Measurements from ENCODE around the gene UCK2. TPM values are rescaled to one million over a fixed set of nuclear protein-coding genes. Genes with fewer than 3 reads are reported as not detected.

The UCK2 gene
- total RNA-seq, 1 experiment from 2014 or later, result 91.2 TPM

- Histone ChIP-seq H3K4me3 (ENCODE audit: low read depth in 2 of 2, low read length in 2 of 2) (no peak overlapping the region), H3K9me3 (ENCODE audit: control insufficient read depth, insufficient read depth, low read depth, low read length) (no peaks in the 10 kb centered on the region), H3K36me3 (ENCODE audit: control insufficient read depth, insufficient read depth, low read length) (peaks cover 10% of the 10 kb centered on the region), H3K27me3 (ENCODE audit: control insufficient read depth, insufficient read depth, low read length) (no peaks in the 10 kb centered on the region), H3K4me1 (ENCODE audit: control insufficient read depth, insufficient read depth, low read length) (no peaks in the 10 kb centered on the region), H3K27ac (ENCODE audit: low read length) (no peak overlapping the region)
- TF ChIP-seq CTCF (IDR thresholded peaks at IDR 0.05) (no peak), TCF7L2 (IDR thresholded peaks at IDR 0.05; ENCODE audit: low read depth, low read length) (no peak), SIN3A (IDR thresholded peaks at IDR 0.05; ENCODE audit: borderline replicate concordance, insufficient read depth, low read depth, low read length) (no peak), POLR2AphosphoS5 (IDR thresholded peaks at IDR 0.05; ENCODE audit: low read depth, low read length) (no peak)
- TF ChIP-seq, protein P1, sequence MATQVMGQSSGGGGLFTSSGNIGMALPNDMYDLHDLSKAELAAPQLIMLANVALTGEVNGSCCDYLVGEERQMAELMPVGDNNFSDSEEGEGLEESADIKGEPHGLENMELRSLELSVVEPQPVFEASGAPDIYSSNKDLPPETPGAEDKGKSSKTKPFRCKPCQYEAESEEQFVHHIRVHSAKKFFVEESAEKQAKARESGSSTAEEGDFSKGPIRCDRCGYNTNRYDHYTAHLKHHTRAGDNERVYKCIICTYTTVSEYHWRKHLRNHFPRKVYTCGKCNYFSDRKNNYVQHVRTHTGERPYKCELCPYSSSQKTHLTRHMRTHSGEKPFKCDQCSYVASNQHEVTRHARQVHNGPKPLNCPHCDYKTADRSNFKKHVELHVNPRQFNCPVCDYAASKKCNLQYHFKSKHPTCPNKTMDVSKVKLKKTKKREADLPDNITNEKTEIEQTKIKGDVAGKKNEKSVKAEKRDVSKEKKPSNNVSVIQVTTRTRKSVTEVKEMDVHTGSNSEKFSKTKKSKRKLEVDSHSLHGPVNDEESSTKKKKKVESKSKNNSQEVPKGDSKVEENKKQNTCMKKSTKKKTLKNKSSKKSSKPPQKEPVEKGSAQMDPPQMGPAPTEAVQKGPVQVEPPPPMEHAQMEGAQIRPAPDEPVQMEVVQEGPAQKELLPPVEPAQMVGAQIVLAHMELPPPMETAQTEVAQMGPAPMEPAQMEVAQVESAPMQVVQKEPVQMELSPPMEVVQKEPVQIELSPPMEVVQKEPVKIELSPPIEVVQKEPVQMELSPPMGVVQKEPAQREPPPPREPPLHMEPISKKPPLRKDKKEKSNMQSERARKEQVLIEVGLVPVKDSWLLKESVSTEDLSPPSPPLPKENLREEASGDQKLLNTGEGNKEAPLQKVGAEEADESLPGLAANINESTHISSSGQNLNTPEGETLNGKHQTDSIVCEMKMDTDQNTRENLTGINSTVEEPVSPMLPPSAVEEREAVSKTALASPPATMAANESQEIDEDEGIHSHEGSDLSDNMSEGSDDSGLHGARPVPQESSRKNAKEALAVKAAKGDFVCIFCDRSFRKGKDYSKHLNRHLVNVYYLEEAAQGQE (IDR thresholded peaks at IDR 0.05; ENCODE audit: insufficient read depth in 1 of 2, low read depth in 2 of 2, low read length in 1 of 2), result no peak
- no peak for DNase-seq (ENCODE audit: low read depth, low spot score)
- BruUV-seq (replicated peaks), result no TSS peak
- ChIA-PET CTCF (no interaction called here), POLR2A (no interaction called here)
- ATAC-seq, result no peak
- intact Hi-C loops (cut with micrococcal nuclease; ENCODE audit: unreplicated experiment), result no loop called here
- in situ Hi-C loops (cut with HindIII; ENCODE audit: low pct_unique_long_range_greater_than_20kb, low sequenced_read_pairs), result no loop called here
Observed at GRCh38 chr1:165899461-165899941, 72.1 kb downstream of the UCK2 start.

GRCh38 chr1:165900576-165901380 lies 73.4 kb downstream of the UCK2 start:
- no peak for TF ChIP-seq POLR2AphosphoS5 (IDR thresholded peaks at IDR 0.05; ENCODE audit: low read depth, low read length)
- no peak for TF ChIP-seq CTCF (IDR thresholded peaks at IDR 0.05)
- TF ChIP-seq, protein P1 (IDR thresholded peaks at IDR 0.05; ENCODE audit: insufficient read depth in 1 of 2, low read depth in 2 of 2, low read length in 1 of 2), result no peak
- no peak for TF ChIP-seq SIN3A (IDR thresholded peaks at IDR 0.05; ENCODE audit: borderline replicate concordance, insufficient read depth, low read depth, low read length)
- no peak for TF ChIP-seq TCF7L2 (IDR thresholded peaks at IDR 0.05; ENCODE audit: low read depth, low read length)
- ATAC-seq, result no peak
- peaks cover 10% of the 10 kb centered on the region for H3K36me3 ChIP-seq (ENCODE audit: control insufficient read depth, insufficient read depth, low read length)
- in situ Hi-C loops (cut with HindIII; ENCODE audit: low pct_unique_long_range_greater_than_20kb, low sequenced_read_pairs), result no loop called here
- POLR2A ChIA-PET, result no interaction called here
- no peak overlapping the region for H3K4me3 ChIP-seq (ENCODE audit: low read depth in 2 of 2, low read length in 2 of 2)
- no peak for DNase-seq (ENCODE audit: low read depth, low spot score)
- no peaks in the 10 kb centered on the region for H3K27me3 ChIP-seq (ENCODE audit: control insufficient read depth, insufficient read depth, low read length)
- H3K27ac ChIP-seq (ENCODE audit: low read length), result no peak overlapping the region
- H3K4me1 ChIP-seq (ENCODE audit: control insufficient read depth, insufficient read depth, low read length), result no peaks in the 10 kb centered on the region
- H3K9me3 ChIP-seq (ENCODE audit: control insufficient read depth, insufficient read depth, low read depth, low read length), result no peaks in the 10 kb centered on the region
- no TSS peak for BruUV-seq (replicated peaks)
- CTCF ChIA-PET, result no interaction called here
- intact Hi-C loops (cut with micrococcal nuclease; ENCODE audit: unreplicated experiment), result no loop called here
